ENCODE measurements around the gene PSMA7.

- TF ChIP-seq USF2 (IDR thresholded peaks at IDR 0.05; ENCODE audit: borderline replicate concordance, low read depth, low read length) (no peak), PBX3 (IDR thresholded peaks at IDR 0.05) (no peak)
Observed at GRCh38 chr20:62087632-62088031, 55.6 kb downstream of the PSMA7 start.
